ENCODE data around the gene KIF26B.
"Not testable (repeated sequence)": the region's sequence is repeated elsewhere in the genome, so short reads cannot be mapped to it uniquely, and the experiment has no call there.

- not testable (repeated sequence) for TF ChIP-seq CTCF (IDR thresholded peaks at IDR 0.05; ENCODE audit: low read depth, low read length); POLR2A (IDR thresholded peaks at IDR 0.05; ENCODE audit: extremely low read depth, insufficient read length)
These were observed 540.9 kb downstream of the KIF26B start for GRCh38 chr1:245695701-245696100.

Measured in NB4 (cell line).